ENCODE data around the gene SORCS2.

DNA sequence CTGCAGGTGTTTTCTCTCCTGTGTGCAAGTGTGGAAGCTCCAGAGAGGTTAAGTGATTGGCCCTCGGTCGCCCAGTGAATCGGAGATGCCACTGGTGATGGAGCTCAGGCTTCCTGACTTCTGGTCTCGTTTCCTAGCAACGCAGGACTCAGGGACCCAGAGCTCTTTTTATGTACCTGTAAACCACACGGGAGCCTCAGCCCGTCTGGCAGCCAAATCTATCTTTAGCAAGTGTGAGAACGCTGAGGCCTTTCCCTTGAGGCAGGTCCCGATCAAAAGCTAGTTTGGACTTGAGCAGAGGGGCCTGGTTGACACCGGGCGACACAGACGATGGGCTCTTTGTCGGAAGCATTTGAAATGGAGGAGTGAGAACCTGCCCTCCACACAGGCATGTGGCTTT, 116.8 kb downstream of the SORCS2 start:
- TF ChIP-seq, protein P1, sequence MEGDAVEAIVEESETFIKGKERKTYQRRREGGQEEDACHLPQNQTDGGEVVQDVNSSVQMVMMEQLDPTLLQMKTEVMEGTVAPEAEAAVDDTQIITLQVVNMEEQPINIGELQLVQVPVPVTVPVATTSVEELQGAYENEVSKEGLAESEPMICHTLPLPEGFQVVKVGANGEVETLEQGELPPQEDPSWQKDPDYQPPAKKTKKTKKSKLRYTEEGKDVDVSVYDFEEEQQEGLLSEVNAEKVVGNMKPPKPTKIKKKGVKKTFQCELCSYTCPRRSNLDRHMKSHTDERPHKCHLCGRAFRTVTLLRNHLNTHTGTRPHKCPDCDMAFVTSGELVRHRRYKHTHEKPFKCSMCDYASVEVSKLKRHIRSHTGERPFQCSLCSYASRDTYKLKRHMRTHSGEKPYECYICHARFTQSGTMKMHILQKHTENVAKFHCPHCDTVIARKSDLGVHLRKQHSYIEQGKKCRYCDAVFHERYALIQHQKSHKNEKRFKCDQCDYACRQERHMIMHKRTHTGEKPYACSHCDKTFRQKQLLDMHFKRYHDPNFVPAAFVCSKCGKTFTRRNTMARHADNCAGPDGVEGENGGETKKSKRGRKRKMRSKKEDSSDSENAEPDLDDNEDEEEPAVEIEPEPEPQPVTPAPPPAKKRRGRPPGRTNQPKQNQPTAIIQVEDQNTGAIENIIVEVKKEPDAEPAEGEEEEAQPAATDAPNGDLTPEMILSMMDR (IDR thresholded peaks at IDR 0.05; ENCODE audit: low read depth, low read length), result no peak
- no peak for TF ChIP-seq EZH2phosphoT487 (IDR thresholded peaks at IDR 0.05; ENCODE audit: low read depth)
